Measurements from ENCODE around the gene UTF1. TPM values are rescaled to one million over a fixed set of nuclear protein-coding genes. Genes with fewer than 3 reads are reported as not detected.

Gene UTF1
- polyA plus RNA-seq, 1 experiment: not detected

- DNase-seq (ENCODE audit: low read depth): no peak
- POLR2A ChIA-PET: no interaction called here
- CTCF ChIA-PET: interaction anchor here (1.3 kb wide), 1 partner anchor 15 kb away, joined by 3 read pairs; no protein-coding TSS in a partner anchor
- no peak for TF ChIP-seq CTCF (IDR thresholded peaks at IDR 0.05; ENCODE audit: insufficient read depth, low read depth, low read length)
- Histone ChIP-seq H3K36me3 (ENCODE audit: control insufficient read depth, insufficient read depth, low read length) (no peaks in the 10 kb centered on the region), H3K27me3 (ENCODE audit: control insufficient read depth, insufficient read depth, low read length) (no peaks in the 10 kb centered on the region), H3K4me3 (ENCODE audit: low read depth, low read length) (no peak overlapping the region)
Measured at GRCh38 chr10:133191651-133192050, 38.4 kb upstream of the UTF1 start.

DNA sequence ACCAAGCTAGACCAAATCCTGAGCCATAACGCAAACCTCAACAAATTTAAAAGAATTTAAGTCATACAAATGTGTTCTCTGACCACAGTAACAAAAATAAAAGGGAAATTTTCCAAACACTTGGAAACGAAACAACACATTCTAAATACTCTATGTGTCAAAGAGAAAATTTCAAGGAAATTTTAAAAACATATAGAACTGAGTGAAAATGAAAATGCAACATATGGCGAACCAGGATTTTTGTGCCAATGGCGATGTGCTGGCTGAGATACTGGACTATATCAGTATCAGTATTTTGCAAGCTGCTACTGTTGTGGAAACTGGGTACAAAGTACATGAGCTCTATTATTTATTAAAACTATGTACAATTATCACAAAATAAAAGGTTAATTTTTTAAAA, 35.9 kb upstream of the UTF1 start:
- TF ChIP-seq CTCF (IDR thresholded peaks at IDR 0.05; ENCODE audit: insufficient read depth, low read depth, low read length): no peak
- no peak for DNase-seq (ENCODE audit: low read depth)
- CTCF ChIA-PET: no interaction called here
- POLR2A ChIA-PET: no interaction called here
- H3K27me3 ChIP-seq (ENCODE audit: control insufficient read depth, insufficient read depth, low read length): no peaks in the 10 kb centered on the region
- H3K36me3 ChIP-seq (ENCODE audit: control insufficient read depth, insufficient read depth, low read length): no peaks in the 10 kb centered on the region
- no peak overlapping the region for H3K4me3 ChIP-seq (ENCODE audit: low read depth, low read length)

DNA sequence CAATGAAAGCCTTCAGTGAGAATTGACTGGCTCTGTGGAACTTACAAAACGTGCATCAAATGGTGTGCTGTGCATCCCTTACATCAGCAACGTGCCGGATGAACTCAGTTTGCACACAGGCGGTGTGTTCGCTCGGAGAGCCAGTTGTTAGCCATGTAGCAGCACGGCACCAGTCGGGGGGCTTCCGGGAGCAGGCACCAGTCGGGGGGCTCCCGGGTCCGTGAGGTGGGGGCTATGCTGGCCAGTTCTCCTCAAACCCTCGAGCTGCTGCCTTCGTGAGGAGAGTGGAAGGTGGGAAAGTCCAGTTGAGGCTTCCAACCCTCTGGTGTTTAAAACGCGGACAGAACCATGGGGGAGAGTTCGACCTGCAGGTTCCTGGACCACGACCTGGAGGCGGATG, 34.9 kb upstream of the UTF1 start:
- POLR2A ChIA-PET: no interaction called here
- Histone ChIP-seq H3K36me3 (ENCODE audit: control insufficient read depth, insufficient read depth, low read length) (no peaks in the 10 kb centered on the region), H3K27me3 (ENCODE audit: control insufficient read depth, insufficient read depth, low read length) (no peaks in the 10 kb centered on the region), H3K4me3 (ENCODE audit: low read depth, low read length) (no peak overlapping the region)
- CTCF ChIA-PET: no interaction called here
- no peak for TF ChIP-seq CTCF (IDR thresholded peaks at IDR 0.05; ENCODE audit: insufficient read depth, low read depth, low read length)
- DNase-seq (ENCODE audit: low read depth): no peak

DNA sequence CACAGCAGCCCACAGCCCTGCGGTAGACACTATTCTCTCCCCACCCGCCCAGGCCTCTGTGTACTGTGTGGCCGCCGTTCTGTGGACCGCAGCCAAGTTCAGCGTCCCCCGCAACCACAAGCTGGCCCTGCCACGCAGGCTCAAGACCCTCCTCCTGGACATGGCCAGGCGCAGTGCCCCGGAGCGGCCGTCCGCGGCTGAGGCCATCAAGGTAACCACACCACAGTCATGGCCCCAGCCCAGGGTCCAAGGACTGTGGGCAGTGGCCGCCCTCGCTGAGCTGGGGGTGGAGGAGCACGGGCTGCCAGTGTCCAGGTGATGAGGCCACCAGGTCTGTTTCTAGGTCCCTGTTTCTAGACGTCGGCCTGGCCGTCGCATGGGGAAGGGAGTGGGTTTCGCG, 34.4 kb upstream of the UTF1 start:
- no peak overlapping the region for H3K4me3 ChIP-seq (ENCODE audit: low read depth, low read length)
- DNase-seq (ENCODE audit: low read depth): no peak
- no peaks in the 10 kb centered on the region for H3K36me3 ChIP-seq (ENCODE audit: control insufficient read depth, insufficient read depth, low read length)
- POLR2A ChIA-PET: no interaction called here
- CTCF ChIA-PET: no interaction called here
- no peak for TF ChIP-seq CTCF (IDR thresholded peaks at IDR 0.05; ENCODE audit: insufficient read depth, low read depth, low read length)
- no peaks in the 10 kb centered on the region for H3K27me3 ChIP-seq (ENCODE audit: control insufficient read depth, insufficient read depth, low read length)

DNA sequence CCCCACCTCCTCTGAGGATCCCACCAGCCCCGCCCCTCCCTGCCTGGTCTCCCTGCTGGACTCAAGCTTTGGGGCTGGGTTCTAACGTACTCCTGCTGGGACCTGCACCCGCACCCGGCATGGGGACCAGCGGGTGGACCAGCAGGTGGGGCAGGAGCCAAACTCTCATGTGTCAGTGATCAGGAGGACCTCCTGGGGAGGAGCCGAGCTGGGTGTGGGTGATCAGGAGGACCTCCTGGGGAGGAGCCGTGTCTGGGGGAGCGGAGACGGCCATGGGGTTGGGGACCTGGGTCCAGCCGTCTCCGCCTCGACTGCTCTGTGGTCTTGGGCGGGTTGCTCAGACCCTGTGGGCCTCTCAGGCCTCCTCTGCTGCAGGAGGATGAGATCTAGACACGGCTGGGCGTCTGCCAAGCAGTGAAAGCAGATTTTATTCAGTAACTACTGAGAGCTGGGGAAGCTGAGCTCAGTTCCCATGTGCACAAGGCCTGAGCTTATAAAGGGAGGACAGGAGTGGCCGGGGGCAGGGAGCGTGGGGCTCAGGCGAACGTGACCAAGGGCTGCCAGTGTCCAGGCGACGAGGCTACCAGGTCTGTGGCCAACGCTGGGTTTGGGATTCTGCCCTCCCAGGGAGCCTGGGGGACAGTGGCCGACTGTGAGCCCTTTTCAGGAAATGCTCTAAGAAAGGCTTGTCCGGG, 33.6 kb upstream of the UTF1 start:
- ChIA-PET POLR2A (no interaction called here), CTCF (interaction anchor here (0.7 kb wide), 1 partner anchor 46 kb away, joined by 3 read pairs; no protein-coding TSS in a partner anchor)
- DNase-seq (ENCODE audit: low read depth): no peak
- Histone ChIP-seq H3K36me3 (ENCODE audit: control insufficient read depth, insufficient read depth, low read length) (no peaks in the 10 kb centered on the region), H3K27me3 (ENCODE audit: control insufficient read depth, insufficient read depth, low read length) (no peaks in the 10 kb centered on the region), H3K4me3 (ENCODE audit: low read depth, low read length) (no peak overlapping the region)
- no peak for TF ChIP-seq CTCF (IDR thresholded peaks at IDR 0.05; ENCODE audit: insufficient read depth, low read depth, low read length)
